Neutrophil (primary cell): Measurements from ENCODE around the gene GEMIN5.

Experiments
- H3K27ac ChIP-seq: fragments of 200-600 bp; sonication (generic); 2 replicates; pipeline ENCODE4 v1.5.1; 2016; ENCODE audit warnings: mild to moderate bottlenecking, moderate library complexity
- H3K27me3 ChIP-seq: fragments of 200-600 bp; sonication (generic); 2 replicates; pipeline ENCODE4 v1.6.0; 2016; ENCODE audit warnings: mild to moderate bottlenecking
- H3K36me3 ChIP-seq: fragments of 200-600 bp; sonication (generic); 2 replicates; pipeline ENCODE4 v1.5.1; 2017
- H3K4me1 ChIP-seq, 2 experiments: fragments of 200-600 bp in 1 of 2; sonication (generic) in 1 of 2; 1 replicate in 1 of 2; 2 replicates in 1 of 2; pipeline versions ENCODE4 v1.5.1 to v1.6.1; 2013 to 2016; ENCODE audit warnings: low read depth in 1 of 2, low read length in 1 of 2, mild to moderate bottlenecking in 1 of 2, moderate library complexity in 1 of 2; ENCODE audit not compliant: control insufficient read depth in 1 of 2, insufficient read depth in 1 of 2
- H3K4me3 ChIP-seq, 2 experiments: fragments of 200-600 bp in 1 of 2; sonication (generic) in 1 of 2; 1 replicate in 1 of 2; 2 replicates in 1 of 2; pipeline ENCODE4 v1.5.1; 2013 to 2016; ENCODE audit warnings: low read depth in 1 of 2, low read length in 1 of 2, mild to moderate bottlenecking in 1 of 2, moderate library complexity in 1 of 2
- H3K9me3 ChIP-seq: fragments of 200-600 bp; sonication (generic); 2 replicates; pipeline ENCODE4 v1.5.1; 2016
- CTCF ChIP-seq: fragments of 200-600 bp; sonication (generic); IDR thresholded peaks from 2 replicates; pipeline ENCODE4 v1.5.1; 2016; ENCODE audit warnings: antibody characterized with exemption

GEMIN5 gene

GRCh38 chr5:154881986-154882385 lies 56.0 kb downstream of the GEMIN5 start:
- Histone ChIP-seq H3K4me1 (peaks cover 8 to 9% of the 10 kb centered on the region in 2 experiments), H3K36me3 (peaks cover 7% of the 10 kb centered on the region), H3K9me3 (no peaks in the 10 kb centered on the region)

GRCh38 chr5:154878642-154879335 lies 59.2 kb downstream of the GEMIN5 start:
- peaks cover 39% of the 10 kb centered on the region for H3K36me3 ChIP-seq

More at GRCh38 chr5:154881986-154882385, 56.0 kb downstream of the GEMIN5 start:
- H3K27ac ChIP-seq, result no peak overlapping the region
- no peaks in the 10 kb centered on the region for H3K27me3 ChIP-seq
- no peak for TF ChIP-seq CTCF
- no peak overlapping the region for H3K4me3 ChIP-seq

GRCh38 chr5:154873791-154874331 lies 64.2 kb downstream of the GEMIN5 start:
- no peak for TF ChIP-seq CTCF
- Histone ChIP-seq H3K9me3 (no peaks in the 10 kb centered on the region), H3K4me1 (no peaks in the 10 kb centered on the region), H3K27ac (no peak overlapping the region), H3K27me3 (no peaks in the 10 kb centered on the region), H3K36me3 (peaks cover 80% of the 10 kb centered on the region), H3K4me3 (no peak overlapping the region)

More at GRCh38 chr5:154878642-154879335, 59.2 kb downstream of the GEMIN5 start:
- no peaks in the 10 kb centered on the region for H3K27me3 ChIP-seq
- no peak for TF ChIP-seq CTCF
- H3K27ac ChIP-seq, result no peak overlapping the region
- H3K4me1 ChIP-seq, result no peaks in the 10 kb centered on the region
- H3K9me3 ChIP-seq, result no peaks in the 10 kb centered on the region
- no peak overlapping the region for H3K4me3 ChIP-seq

- no peak for TF ChIP-seq CTCF
- no peaks in the 10 kb centered on the region for H3K9me3 ChIP-seq
- H3K27ac ChIP-seq, result no peak overlapping the region
- H3K4me1 ChIP-seq, result no peaks in the 10 kb centered on the region
- H3K27me3 ChIP-seq, result no peaks in the 10 kb centered on the region
- no peak overlapping the region for H3K4me3 ChIP-seq
- peaks cover 84% of the 10 kb centered on the region for H3K36me3 ChIP-seq
Observed at GRCh38 chr5:154871734-154872133, 66.3 kb downstream of the GEMIN5 start.

- H3K27ac ChIP-seq, result no peak overlapping the region
- no peak for TF ChIP-seq CTCF
- no peaks in the 10 kb centered on the region for H3K9me3 ChIP-seq
- H3K27me3 ChIP-seq, result no peaks in the 10 kb centered on the region
- H3K4me1 ChIP-seq, result no peaks in the 10 kb centered on the region
- H3K36me3 ChIP-seq, result peaks cover 84% of the 10 kb centered on the region
- H3K4me3 ChIP-seq, result no peak overlapping the region
Observed at GRCh38 chr5:154868702-154869101, 69.3 kb downstream of the GEMIN5 start.
